K562 (cell line): ENCODE measurements around the gene PRMT2. TPM values are rescaled to one million over a fixed set of nuclear protein-coding genes. Genes with fewer than 3 reads are reported as not detected.

Experiments
- CXXC5 ChIP-seq: fragments of 250-450 bp; sonication (Bioruptor Pico); IDR thresholded peaks from 2 replicates; pipeline ENCODE4 v1.8.0; 2022; ENCODE audit warnings: inconsistent platforms, mild to moderate bottlenecking, moderate library complexity
- FOS ChIP-seq: IDR thresholded peaks from 3 replicates; pipeline ENCODE4 v1.6.1; 2011; ENCODE audit not compliant: insufficient read length; ENCODE audit errors: extremely low read depth
- HDGF ChIP-seq: fragments of 450-650 bp; IDR thresholded peaks from 2 replicates; pipeline ENCODE4 v1.6.1; 2016
- IRF2 ChIP-seq: sonication (generic); formaldehyde crosslinking; IDR thresholded peaks from 2 replicates; pipeline ENCODE4 v1.8.1; 2022; ENCODE audit warnings: mild to moderate bottlenecking, missing genetic modification reagents
- NCOA4 ChIP-seq: fragments of 450-650 bp; IDR thresholded peaks from 2 replicates; pipeline ENCODE4 v1.6.1; 2018; ENCODE audit warnings: mild to moderate bottlenecking; ENCODE audit not compliant: partially characterized antibody
- NR2F6 ChIP-seq: fragments of 450-650 bp; formaldehyde crosslinking; IDR thresholded peaks from 2 replicates; pipeline ENCODE4 v1.4.0; 2020; ENCODE audit warnings: mild to moderate bottlenecking
- PRPF4 ChIP-seq: fragments of 200-400 bp; formaldehyde crosslinking; IDR thresholded peaks from one replicate; pipeline ENCODE4 v1.6.1; 2017; ENCODE audit warnings: low read length, low read depth, mild to moderate bottlenecking; ENCODE audit not compliant: insufficient read depth, poor library complexity, severe bottlenecking
- PURB ChIP-seq: sonication (generic); formaldehyde crosslinking; IDR thresholded peaks from 2 replicates; pipeline ENCODE4 v1.9.0; 2021; ENCODE audit warnings: low read depth, mild to moderate bottlenecking, missing genetic modification reagents
- RBM22 ChIP-seq: fragments of 200-400 bp; formaldehyde crosslinking; IDR thresholded peaks from 2 replicates; pipeline ENCODE4 v1.6.1; 2018; ENCODE audit warnings: low read length, low read depth; ENCODE audit not compliant: poor library complexity, severe bottlenecking
- SOX6 ChIP-seq: fragments of 450-650 bp; IDR thresholded peaks from 2 replicates; pipeline ENCODE4 v1.6.1; 2014; ENCODE audit warnings: mild to moderate bottlenecking
- SP2 ChIP-seq: IDR thresholded peaks from 2 replicates; pipeline ENCODE4 v1.6.1; 2011; ENCODE audit warnings: mild to moderate bottlenecking, low read depth, low read length, moderate library complexity; ENCODE audit not compliant: poor library complexity, severe bottlenecking; ENCODE audit errors: extremely low read depth
- STAT5A ChIP-seq: IDR thresholded peaks from 2 replicates; pipeline ENCODE4 v1.6.1; 2012; ENCODE audit warnings: low read length, inconsistent platforms, borderline replicate concordance
- TCF7 ChIP-seq: sonication (generic); IDR thresholded peaks from 2 replicates; pipeline ENCODE4 v1.6.1; 2016; ENCODE audit warnings: antibody characterized with exemption, borderline replicate concordance
- TFAM ChIP-seq: fragments of 250-450 bp; sonication (Bioruptor Pico); conservative IDR thresholded peaks from 2 replicates; pipeline ENCODE4 v1.5.0; 2021; ENCODE audit warnings: mild to moderate bottlenecking, moderate library complexity
- ZFX ChIP-seq: sonication (generic); formaldehyde crosslinking; IDR thresholded peaks from 2 replicates; pipeline ENCODE4 v1.8.0; 2022; ENCODE audit warnings: mild to moderate bottlenecking, missing genetic modification reagents, moderate library complexity
- ZNF316 ChIP-seq: fragments of 450-650 bp; IDR thresholded peaks from 2 replicates; pipeline ENCODE4 v1.6.1; 2016
- ZNF354B ChIP-seq: fragments of 250-450 bp; sonication (Bioruptor Pico); IDR thresholded peaks from 2 replicates; pipeline ENCODE4 v1.4.0; 2020
- ZNF408 ChIP-seq: fragments of 250-450 bp; sonication (Bioruptor Pico); IDR thresholded peaks from 2 replicates; pipeline ENCODE4 v1.4.0; 2020; ENCODE audit warnings: low read depth, mild to moderate bottlenecking, moderate library complexity
- ZNF644 ChIP-seq: fragments of 200-800 bp; sonication (Bioruptor generic); IDR thresholded peaks from 2 replicates; pipeline ENCODE4 v1.6.1; 2016; ENCODE audit warnings: low read depth, missing genetic modification characterization, missing compliant biosample characterization
- ZSCAN29 ChIP-seq: fragments of 450-650 bp; IDR thresholded peaks from 2 replicates; pipeline ENCODE4 v1.6.1; 2017
- polyA plus RNA-seq, 8 experiments: library from polyadenylated mRNA; depleted of rRNA in 4 of 8; stranded (reverse) in 5 of 8; unstranded in 3 of 8; fragments of >200 nt; fragmentation: Nextera tagmentation in 2 of 8; fragmentation: Illumina TruSeq in 1 of 8; extraction: Ambion mirVana in 2 of 8; extraction: Trizol in 1 of 8; gene quantifications; 2 replicates each; pipeline versions ENCODE4 v1.2.1 to v1.2.3, GENCODE V29; 2011 to 2014; ENCODE audit warnings: inconsistent platforms in 1 of 8, missing spikeins in 1 of 8
- total RNA-seq, 7 experiments: library from RNA; depleted of rRNA in 6 of 7; stranded (reverse); fragments of >200 nt in 6 of 7; fragmentation: Illumina TruSeq in 2 of 7; extraction: Trizol in 2 of 7; gene quantifications; 2 replicates each; pipeline versions ENCODE4 v1.2.1 to v1.2.3, GENCODE V29; 2011 to 2021; ENCODE audit warnings: low replicate concordance in 1 of 7
- TF ChIP-seq, protein P1 (sequence below): fragments of 450-650 bp; formaldehyde crosslinking; conservative IDR thresholded peaks from 2 replicates; pipeline ENCODE4 v1.4.0; 2022; ENCODE audit warnings: mild to moderate bottlenecking, missing genetic modification characterization
- TF ChIP-seq, protein P2 (sequence below): fragments of 250-450 bp; sonication (Bioruptor Pico); IDR thresholded peaks from 2 replicates; pipeline ENCODE4 v1.9.0; 2021; ENCODE audit warnings: mild to moderate bottlenecking
- TF ChIP-seq, protein P3 (sequence below): fragments of 450-650 bp; formaldehyde crosslinking; IDR thresholded peaks from 2 replicates; pipeline ENCODE4 v1.4.0; 2020; ENCODE audit warnings: mild to moderate bottlenecking, moderate library complexity
- TF ChIP-seq, protein P4 (sequence below): sonication (generic); formaldehyde crosslinking; IDR thresholded peaks from 2 replicates; pipeline ENCODE4 v1.8.0; 2022; ENCODE audit warnings: mild to moderate bottlenecking, missing genetic modification reagents
- TF ChIP-seq, protein P5 (sequence below): IDR thresholded peaks from 2 replicates; pipeline ENCODE4 v1.6.1; 2012; ENCODE audit warnings: low read depth, low read length, improper control_type of control experiment, borderline replicate concordance

The PRMT2 gene
- total and polyA plus RNA-seq, 9 of the 15 experiments (the other 6 are each of a cell fraction or from before 2014, with no cell fraction given): 37.2 to 85.7 (median 59.3) TPM

DNA sequence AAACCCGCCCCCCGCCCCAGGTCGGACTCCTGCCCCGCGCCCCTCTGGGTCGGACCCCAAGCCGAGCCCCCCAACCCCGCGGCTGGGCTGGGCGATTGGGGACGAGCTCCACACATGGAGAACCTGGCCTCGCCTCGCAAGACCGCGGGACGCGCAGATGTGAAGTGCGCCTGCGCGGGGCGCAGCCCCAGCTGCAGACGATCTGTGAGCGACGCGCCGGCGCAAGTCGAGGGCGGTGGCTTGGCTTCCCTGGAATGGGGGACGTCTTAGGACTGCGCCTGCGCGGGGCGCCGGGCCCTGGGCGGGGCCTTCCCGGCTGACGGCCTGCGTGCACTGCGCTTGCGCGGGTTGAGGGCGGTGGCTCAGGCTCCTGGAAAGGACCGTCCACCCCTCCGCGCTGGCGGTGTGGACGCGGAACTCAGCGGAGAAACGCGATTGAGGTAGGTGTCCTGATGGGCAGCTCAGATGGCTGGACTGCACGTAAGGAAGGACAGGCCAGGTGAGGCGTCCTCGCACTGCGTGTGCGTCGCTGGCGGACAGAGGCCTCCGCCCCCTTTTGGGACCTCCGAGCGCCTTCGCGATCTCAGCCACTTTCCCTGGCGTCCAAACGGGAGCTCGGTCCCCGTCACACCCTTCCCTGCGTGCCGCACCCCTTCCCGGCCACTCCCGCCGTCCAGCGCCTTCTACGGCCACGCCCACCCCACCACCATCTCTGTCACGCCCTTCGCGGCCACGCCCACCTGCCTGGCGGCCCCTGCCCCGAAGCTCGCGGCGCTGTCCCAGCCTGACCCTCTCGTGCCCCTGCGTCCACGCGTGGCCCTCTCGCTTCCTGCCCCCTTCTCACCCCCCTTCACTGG is at the start of gene PRMT2 (continued):
- TF ChIP-seq ZSCAN29 (peak; percentile 99), HDGF (peak; percentile 99), ZNF408 (CRISPR knock-in tag) (no peak), TCF7 (no peak), RBM22 (no peak), PRPF4 (no peak), ZNF316 (peak; percentile 1; the same call in 1 of the 2 replicates), TFAM (CRISPR knock-in tag) (no peak), NCOA4 (no peak), PURB (CRISPR knock-in tag) (no peak), NR2F6 (no peak), IRF2 (CRISPR knock-in tag) (no peak), SOX6 (no peak; the same call in none of the 2 replicates), ZFX (CRISPR knock-in tag) (peak; percentile 83), CXXC5 (CRISPR knock-in tag) (peak; percentile 92), STAT5A (no peak), SP2 (no peak), ZNF354B (no peak), FOS (no peak), ZNF644 (tag) (no peak)
- TF ChIP-seq, protein P1, sequence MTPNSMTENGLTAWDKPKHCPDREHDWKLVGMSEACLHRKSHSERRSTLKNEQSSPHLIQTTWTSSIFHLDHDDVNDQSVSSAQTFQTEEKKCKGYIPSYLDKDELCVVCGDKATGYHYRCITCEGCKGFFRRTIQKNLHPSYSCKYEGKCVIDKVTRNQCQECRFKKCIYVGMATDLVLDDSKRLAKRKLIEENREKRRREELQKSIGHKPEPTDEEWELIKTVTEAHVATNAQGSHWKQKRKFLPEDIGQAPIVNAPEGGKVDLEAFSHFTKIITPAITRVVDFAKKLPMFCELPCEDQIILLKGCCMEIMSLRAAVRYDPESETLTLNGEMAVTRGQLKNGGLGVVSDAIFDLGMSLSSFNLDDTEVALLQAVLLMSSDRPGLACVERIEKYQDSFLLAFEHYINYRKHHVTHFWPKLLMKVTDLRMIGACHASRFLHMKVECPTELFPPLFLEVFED: peak; percentile 46; the same call in 1 of the 2 replicates
- TF ChIP-seq, protein P2, sequence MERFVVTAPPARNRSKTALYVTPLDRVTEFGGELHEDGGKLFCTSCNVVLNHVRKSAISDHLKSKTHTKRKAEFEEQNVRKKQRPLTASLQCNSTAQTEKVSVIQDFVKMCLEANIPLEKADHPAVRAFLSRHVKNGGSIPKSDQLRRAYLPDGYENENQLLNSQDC (CRISPR knock-in tag): no peak
- TF ChIP-seq, protein P3, sequence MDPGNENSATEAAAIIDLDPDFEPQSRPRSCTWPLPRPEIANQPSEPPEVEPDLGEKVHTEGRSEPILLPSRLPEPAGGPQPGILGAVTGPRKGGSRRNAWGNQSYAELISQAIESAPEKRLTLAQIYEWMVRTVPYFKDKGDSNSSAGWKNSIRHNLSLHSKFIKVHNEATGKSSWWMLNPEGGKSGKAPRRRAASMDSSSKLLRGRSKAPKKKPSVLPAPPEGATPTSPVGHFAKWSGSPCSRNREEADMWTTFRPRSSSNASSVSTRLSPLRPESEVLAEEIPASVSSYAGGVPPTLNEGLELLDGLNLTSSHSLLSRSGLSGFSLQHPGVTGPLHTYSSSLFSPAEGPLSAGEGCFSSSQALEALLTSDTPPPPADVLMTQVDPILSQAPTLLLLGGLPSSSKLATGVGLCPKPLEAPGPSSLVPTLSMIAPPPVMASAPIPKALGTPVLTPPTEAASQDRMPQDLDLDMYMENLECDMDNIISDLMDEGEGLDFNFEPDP (CRISPR knock-in tag): peak; percentile 30; the same call in 1 of the 2 replicates
- TF ChIP-seq, protein P4, sequence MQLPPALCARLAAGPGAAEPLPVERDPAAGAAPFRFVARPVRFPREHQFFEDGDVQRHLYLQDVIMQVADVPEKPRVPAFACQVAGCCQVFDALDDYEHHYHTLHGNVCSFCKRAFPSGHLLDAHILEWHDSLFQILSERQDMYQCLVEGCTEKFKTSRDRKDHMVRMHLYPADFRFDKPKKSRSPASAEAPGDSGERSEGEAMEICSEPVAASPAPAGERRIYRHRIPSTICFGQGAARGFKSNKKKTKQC (CRISPR knock-in tag): peak; percentile 95
- TF ChIP-seq, protein P5, sequence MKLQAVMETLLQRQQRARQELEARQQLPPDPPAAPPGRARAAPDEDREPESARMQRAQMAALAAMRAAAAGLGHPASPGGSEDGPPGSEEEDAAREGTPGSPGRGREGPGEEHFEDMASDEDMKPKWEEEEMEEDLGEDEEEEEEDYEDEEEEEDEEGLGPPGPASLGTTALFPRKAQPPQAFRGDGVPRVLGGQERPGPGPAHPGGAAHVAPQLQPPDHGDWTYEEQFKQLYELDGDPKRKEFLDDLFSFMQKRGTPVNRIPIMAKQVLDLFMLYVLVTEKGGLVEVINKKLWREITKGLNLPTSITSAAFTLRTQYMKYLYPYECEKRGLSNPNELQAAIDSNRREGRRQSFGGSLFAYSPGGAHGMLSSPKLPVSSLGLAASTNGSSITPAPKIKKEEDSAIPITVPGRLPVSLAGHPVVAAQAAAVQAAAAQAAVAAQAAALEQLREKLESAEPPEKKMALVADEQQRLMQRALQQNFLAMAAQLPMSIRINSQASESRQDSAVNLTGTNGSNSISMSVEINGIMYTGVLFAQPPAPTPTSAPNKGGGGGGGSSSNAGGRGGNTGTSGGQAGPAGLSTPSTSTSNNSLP: no peak
